Measurements from ENCODE around the gene KSR1.

DNA sequence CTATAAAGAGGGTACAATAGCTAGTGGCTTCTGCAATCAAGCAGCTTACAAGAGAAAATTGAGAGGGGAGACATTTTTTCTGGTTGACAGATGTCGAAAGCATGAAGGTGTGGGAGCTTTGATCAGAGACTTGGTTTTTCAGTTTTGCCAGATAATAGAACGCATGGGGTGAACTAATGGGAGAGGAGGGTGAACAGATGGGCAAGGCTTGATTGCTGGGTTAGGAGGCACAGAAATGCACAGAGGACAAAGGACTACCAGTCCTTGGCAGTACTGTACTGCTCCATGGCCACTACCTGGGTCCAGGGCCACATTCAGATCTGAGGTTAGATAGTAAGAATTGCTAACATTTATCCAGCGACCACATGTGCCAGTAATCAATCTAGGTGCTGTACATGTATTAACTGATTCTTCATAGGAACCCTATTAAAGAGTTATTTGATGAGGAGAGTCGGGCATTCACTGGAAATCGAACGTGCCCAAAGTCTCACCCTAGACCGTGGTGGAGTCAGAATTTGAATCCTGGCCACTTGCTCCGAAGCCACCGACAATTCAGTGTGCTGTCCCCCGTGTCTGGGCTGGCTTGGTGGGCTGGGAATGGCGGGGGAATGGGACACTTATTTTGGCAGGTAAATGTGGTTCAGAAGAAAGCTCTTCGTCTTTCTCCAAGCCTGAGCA, 873 bp upstream of the KSR1 start:
- TF ChIP-seq CTCF (IDR thresholded peaks at IDR 0.05; ENCODE audit: poor library complexity, severe bottlenecking) (no peak), EZH2 (IDR thresholded peaks at IDR 0.05; ENCODE audit: borderline replicate concordance, insufficient read depth, low read length, poor library complexity, severe bottlenecking) (no peak), MXI1 (conservative IDR thresholded peaks at IDR 0.05; ENCODE audit: poor library complexity, severe bottlenecking) (no peak)
